EH (cell line): ENCODE data around the gene DOC2B.
"Not testable (repeated sequence)": the region's sequence is repeated elsewhere in the genome, so short reads cannot be mapped to it uniquely, and the experiment has no call there.

Experiments used
- DNase-seq: peaks from one replicate; pipeline ENCODE4 v3.0.0-alpha.2; 2015; ENCODE audit warnings: low read depth

DOC2B gene

DNA sequence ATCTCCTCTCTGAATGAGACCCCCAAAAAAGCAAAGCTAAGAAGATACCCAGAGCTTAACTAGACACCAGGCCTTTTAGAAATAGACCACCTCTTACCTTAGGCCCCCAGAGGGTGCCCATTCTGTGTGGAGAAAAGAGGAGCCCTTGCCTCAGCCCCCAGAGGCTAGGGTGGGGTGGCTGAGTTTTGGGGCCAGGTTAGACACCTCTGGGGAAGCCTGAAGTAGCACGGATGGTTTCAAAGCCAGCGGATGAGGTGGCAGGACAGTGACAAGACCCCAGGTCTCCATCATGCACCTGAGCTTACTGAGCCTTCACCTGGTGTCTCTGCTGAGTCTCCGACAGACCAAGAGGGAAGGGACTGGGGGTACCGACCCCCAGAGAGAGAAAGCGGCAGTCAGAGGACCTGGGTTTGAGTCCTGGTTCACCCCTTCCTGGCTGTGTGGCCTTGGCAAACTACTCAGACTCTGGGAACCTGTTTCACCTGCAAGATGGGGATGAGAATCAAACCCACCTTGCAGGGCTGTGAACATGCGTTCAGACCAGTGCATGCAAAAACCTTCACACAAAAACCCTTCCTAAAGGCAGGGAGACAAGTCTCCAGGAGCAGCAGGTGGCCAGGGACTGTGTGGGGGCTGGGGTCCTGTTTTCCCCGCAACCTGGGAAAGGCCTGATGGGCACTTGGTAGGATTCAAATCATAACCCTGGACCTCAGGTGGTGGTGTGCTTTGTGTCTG lies 36.3 kb downstream of the DOC2B start:
- DNase-seq: no peak

- DNase-seq: peak; percentile 66
Observed at GRCh38 chr17:143785-144281, 37.6 kb downstream of the DOC2B start.

DNA sequence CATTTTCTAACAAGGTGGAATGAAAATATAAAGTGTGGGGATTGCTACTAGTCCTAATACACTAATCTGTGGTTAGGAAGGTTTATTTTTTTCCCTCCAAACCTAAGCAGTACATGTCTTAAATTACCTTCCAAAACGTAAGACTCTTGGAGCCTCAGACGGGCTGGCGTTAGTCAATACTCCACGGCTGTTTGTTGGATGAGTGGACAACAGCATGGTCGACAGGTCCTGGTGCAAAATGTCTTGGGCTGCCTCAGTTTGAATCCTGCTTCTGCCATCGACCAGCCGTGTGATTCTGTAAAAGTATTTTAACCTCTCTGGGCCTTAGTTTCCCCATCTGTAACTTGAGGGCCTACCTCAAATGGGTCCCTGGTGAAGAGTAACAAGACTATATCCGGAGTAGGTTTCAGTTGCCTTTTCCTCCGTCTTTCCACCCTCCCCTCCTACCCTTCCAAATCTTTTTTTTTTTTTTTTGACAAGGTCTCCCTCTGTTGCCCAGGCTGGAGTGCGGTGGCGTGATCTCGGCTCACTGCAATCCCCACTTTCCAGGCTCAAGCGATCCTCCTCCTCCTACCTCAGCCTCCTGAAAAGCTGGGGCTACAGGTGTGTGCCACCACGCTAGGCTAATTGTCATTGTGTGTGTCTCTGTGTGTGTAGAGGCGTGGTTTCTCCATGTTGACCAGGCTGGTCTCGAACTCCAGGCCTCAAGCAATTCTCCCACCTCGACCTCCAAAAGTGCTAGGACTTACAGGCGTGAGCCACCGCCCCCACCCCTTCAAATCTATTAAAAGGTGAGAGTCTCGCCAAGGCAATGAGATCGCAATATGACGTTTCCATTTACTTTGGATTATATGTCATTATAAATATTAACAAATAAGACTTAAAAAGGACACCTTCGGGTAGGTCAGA lies 38.3 kb downstream of the DOC2B start:
- no peak for DNase-seq

DNA sequence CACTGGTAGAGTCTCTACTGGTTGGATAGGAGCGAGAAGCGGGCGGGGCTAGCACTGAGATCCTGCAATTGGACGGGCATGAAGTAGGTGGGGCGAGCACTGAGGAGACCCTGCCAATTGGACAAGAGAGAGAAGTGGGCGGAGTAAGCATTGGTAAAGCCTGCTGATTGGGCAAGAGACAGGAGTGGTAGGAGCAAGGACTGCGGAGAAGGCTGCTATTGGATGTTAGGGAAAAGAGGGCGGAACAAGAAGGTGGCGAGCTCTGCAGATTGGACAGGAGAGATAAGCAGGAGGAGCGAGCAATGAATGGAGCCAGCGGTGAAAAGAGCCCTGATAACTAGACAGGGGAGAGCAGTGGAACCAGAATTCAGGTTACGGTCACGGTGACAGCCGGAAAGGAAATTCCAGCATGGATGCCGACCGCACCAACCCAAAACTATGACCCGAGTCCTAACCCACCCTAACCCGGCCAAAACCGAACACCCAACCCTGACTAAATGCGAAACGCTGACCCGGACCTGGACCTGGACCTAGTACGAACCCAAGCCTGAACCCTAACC lies 39.3 kb downstream of the DOC2B start:
- peak; percentile 52 for DNase-seq

DNA sequence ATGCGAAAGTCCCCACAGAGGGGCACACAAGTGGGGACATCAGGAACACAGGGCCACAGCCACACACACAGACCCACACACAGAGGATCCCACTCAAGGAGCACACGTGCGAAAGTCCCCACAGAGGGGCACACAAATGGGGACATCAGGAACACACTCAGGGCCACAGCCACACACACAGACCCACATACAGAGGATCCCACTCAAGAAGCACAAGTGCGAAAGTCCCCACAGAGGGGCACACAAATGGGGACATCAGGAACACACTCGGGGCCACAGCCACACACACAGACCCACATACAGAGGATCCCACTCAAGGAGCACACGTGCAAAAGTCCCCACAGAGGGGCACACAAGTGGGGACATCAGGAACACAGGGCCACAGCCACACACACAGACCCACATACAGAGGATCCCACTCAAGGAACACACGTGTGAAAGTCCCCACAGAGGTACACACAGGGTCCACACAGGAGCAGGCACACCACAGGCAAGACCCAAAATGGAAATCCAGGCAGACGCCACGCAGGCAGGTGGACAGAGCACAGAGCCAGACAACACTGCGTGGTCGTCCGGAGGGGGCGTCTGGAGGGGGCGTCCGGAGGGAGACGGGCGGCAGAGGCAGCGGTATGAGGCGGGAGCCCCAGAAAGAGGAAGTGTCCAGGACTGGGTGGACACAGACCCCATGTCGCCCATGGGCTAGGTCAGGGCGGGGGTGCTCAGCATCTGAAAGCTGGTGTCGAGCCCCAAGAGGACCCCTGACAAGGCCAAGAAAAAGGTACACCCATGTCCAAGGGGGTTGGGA lies 41.8 kb downstream of the DOC2B start:
- DNase-seq: not testable (repeated sequence)

GRCh38 chr17:137166-137807 lies 44.2 kb downstream of the DOC2B start, which contains the start of gene SCGB1C2:
TSS of gene SCGB1C2 (plus strand) at chr17:137569. CDS start at chr17:137591, 22 bp downstream.
- DNase-seq: not testable (repeated sequence)

DNA sequence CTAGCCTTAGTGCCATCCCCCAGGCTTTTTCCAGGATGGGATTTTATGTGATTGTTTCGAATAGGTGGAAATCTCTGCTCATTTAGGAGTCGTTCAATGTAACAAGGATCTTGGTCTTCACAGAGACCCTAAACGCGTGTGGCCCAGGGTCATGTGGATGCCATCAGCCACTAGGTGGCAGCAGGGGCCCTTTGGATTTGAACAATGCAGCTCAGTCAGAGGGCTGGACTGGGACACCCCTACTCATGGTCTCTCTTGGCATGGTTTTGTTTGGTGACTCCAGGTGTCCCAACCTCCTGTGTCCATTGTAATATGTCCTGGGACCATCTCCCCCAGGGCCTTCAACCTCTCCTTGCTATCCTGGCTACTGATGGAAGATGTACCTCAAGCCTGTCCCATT lies 44.9 kb downstream of the DOC2B start:
- DNase-seq: not testable (repeated sequence)

GRCh38 chr17:135895-136294 lies 45.6 kb downstream of the DOC2B start:
- not testable (repeated sequence) for DNase-seq

DNA sequence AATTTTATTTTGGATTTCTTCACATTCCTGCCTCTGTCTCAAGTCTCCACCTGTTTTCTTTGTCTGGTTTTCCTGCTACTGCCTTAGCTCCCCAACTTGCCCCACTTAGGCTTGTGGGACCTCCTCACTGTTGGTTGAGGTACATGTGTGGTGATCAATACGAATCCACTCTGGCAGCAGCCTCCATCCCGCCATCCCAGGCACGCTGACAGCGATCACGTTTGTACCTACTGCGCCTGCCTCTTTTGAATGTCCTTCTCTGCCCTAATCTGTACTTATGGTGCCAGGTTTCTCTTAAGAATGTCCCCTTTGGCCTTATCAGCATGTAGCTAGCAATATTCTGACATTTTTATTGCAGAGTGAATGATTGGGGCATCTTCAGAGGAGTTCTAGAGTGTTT lies 46.4 kb downstream of the DOC2B start:
- DNase-seq: not testable (repeated sequence)

- DNase-seq: not testable (repeated sequence)
Observed at GRCh38 chr17:134332-134785, 47.1 kb downstream of the DOC2B start.

- not testable (repeated sequence) for DNase-seq
Observed at GRCh38 chr17:133932-134331, 47.5 kb downstream of the DOC2B start.

DNA sequence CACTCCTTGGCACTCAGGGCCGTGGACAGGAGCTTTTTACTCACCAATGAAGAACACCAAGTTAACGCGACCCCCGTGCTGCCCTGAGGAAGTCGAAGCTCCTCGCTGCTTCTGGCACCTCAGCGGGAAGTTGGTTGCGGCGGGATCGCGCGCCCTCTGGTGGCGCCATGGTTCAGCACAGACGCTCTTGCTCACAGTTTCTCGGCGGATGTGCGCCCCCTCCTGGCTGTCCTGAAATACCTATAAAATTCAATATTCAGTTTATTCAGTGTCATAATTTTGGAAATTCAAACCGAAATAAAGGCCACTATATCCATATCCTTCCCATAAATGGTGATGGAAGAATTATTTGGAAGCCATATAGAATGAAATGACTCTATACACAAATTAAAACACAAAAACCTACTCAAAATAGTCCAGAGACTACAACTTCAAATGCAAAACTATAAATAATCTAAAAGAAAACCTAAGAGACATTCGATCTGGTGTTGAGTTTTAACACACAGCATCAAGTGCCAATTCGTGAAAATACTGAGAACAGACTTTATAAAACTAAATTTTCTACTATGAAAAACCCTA lies 63.0 kb downstream of the DOC2B start:
- peak; percentile 39 for DNase-seq

- not testable (repeated sequence) for DNase-seq
Observed at GRCh38 chr17:113111-113510, 68.3 kb downstream of the DOC2B start.
